ENCODE results near the gene ZNF710. TPM values are rescaled to one million over a fixed set of nuclear protein-coding genes. Genes with fewer than 3 reads are reported as not detected.

ZNF710 gene
- total and polyA plus RNA-seq, 11 donors: 2.9 to 22.4 (median 5.9) TPM

GRCh38 chr15:90000186-90001001 lies 730 bp upstream of the ZNF710 start:
- no peak for TF ChIP-seq POLR2A (IDR thresholded peaks at IDR 0.05)
- no peak for TF ChIP-seq CTCF (IDR thresholded peaks at IDR 0.05)
- H3K4me1 ChIP-seq: peaks cover 0 to 57% (median 31%) of the 10 kb centered on the region in 12 donors
- H3K9me3 ChIP-seq: no peaks in the 10 kb centered on the region
- DNase-seq (peak in 3 of 5 donors; percentile 29 to 69 (median 49)), ATAC-seq (peak in 3 of 4 donors; percentile 3 to 27 (median 6))
- intact Hi-C loops (cut with DNase I): loop anchor here in 8 of 10 donors (2.0 to 10.0 kb wide), 8 partner anchors 64 to 108 kb away; partner anchors contain the start of genes AP3S2 (in 3 of the 8) and ARPIN (in 2 of the 8)
- peak overlapping the region in 11 of 12 donors; percentile 22 to 87 (median 74) for H3K4me3 ChIP-seq
- no peaks in the 10 kb centered on the region for H3K27me3 ChIP-seq
- 24 to 45% (median 26%) methylated on average over 12 to 63 of the region's 63 CpGs for WGBS, 4 donors
- H3K27ac ChIP-seq: peak overlapping the region; percentile 47 to 95 (median 82)
- H3K36me3 ChIP-seq: no peaks in the 10 kb centered on the region

GRCh38 chr15:90001683-90002427 lies 731 bp downstream of the ZNF710 start:
- H3K27me3 ChIP-seq: no peaks in the 10 kb centered on the region
- peak overlapping the region; percentile 69 to 95 (median 87) for H3K27ac ChIP-seq
- peaks cover 0 to 71% (median 39%) of the 10 kb centered on the region in 12 donors for H3K4me1 ChIP-seq
- peak overlapping the region; percentile 66 to 98 (median 85) for H3K4me3 ChIP-seq
- intact Hi-C loops (cut with DNase I): loop anchor here in 8 of 10 donors (2.0 to 10.0 kb wide), 8 partner anchors 63 to 110 kb away; partner anchors contain the start of genes AP3S2 (in 3 of the 8) and ARPIN (in 2 of the 8)
- DNase-seq (peak; percentile 64 to 77 (median 76)), ATAC-seq (peak in 3 of 4 donors; percentile 25 to 50 (median 46))
- H3K36me3 ChIP-seq: no peaks in the 10 kb centered on the region
- TF ChIP-seq POLR2A (IDR thresholded peaks at IDR 0.05): no peak
- TF ChIP-seq CTCF (IDR thresholded peaks at IDR 0.05): no peak
- H3K9me3 ChIP-seq: no peaks in the 10 kb centered on the region
- WGBS, 4 donors: 0 to 1% (median 1%) methylated on average over 39 to 88 of the region's 89 CpGs

GRCh38 chr15:90002428-90002844 lies 1.3 kb downstream of the ZNF710 start:
- Histone ChIP-seq H3K36me3 (no peaks in the 10 kb centered on the region), H3K27ac (peak overlapping the region; percentile 69 to 95 (median 87)), H3K9me3 (no peaks in the 10 kb centered on the region), H3K4me3 (peak overlapping the region; percentile 66 to 98 (median 85)), H3K4me1 (peaks cover 0 to 76% (median 40%) of the 10 kb centered on the region in 12 donors), H3K27me3 (no peaks in the 10 kb centered on the region)
- ATAC-seq (peak in 3 of 4 donors; percentile 14 to 37 (median 17)), DNase-seq (peak; percentile 42 to 75 (median 47))
- WGBS, 4 donors: 5 to 9% (median 8%) methylated on average over 21 to 27 of the region's 27 CpGs
- TF ChIP-seq POLR2A (IDR thresholded peaks at IDR 0.05) (no peak), CTCF (IDR thresholded peaks at IDR 0.05) (no peak)
- intact Hi-C loops (cut with DNase I): loop anchor here in 8 of 10 donors (5.0 to 10.0 kb wide), 7 partner anchors 62 to 110 kb away; partner anchors contain the start of genes AP3S2 (in 3 of the 8) and ARPIN (in 2 of the 8)
